C4-2B (cell line): ENCODE results near the gene C18orf32.

Experiments
- H3K27ac ChIP-seq: fragments of 450-650 bp; 2 replicates; pipeline ENCODE4 v1.5.1; 2017
- ZFX ChIP-seq: fragments of 450-650 bp; IDR thresholded peaks from 2 replicates; pipeline ENCODE4 v1.6.1; 2017
- TF ChIP-seq, protein P1 (sequence below): fragments of 450-650 bp; conservative IDR thresholded peaks from 2 replicates; pipeline ENCODE4 v1.5.1; 2017; ENCODE audit warnings: mild to moderate bottlenecking

C18orf32 gene

DNA sequence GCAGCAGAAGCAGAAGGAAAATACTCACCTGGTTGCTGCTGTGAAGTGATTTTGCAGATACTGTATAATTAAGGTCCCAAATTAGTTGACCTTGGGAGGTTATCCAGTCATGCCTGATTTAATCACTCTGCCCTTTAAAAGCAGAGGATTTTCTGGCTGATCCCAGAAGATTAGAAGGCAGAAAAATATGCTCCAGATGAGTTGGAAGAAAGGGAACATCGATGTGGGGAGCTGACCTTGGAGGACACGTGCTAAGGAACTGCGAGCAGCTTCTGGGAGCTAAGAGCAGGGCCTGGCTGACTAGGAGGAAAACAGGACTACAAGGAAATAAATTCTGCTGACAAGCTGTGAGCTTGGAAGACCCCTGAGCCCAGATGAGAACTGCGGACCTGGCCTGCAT, 13.3 kb downstream of the C18orf32 start:
- no peak overlapping the region for H3K27ac ChIP-seq
- TF ChIP-seq, protein P1, sequence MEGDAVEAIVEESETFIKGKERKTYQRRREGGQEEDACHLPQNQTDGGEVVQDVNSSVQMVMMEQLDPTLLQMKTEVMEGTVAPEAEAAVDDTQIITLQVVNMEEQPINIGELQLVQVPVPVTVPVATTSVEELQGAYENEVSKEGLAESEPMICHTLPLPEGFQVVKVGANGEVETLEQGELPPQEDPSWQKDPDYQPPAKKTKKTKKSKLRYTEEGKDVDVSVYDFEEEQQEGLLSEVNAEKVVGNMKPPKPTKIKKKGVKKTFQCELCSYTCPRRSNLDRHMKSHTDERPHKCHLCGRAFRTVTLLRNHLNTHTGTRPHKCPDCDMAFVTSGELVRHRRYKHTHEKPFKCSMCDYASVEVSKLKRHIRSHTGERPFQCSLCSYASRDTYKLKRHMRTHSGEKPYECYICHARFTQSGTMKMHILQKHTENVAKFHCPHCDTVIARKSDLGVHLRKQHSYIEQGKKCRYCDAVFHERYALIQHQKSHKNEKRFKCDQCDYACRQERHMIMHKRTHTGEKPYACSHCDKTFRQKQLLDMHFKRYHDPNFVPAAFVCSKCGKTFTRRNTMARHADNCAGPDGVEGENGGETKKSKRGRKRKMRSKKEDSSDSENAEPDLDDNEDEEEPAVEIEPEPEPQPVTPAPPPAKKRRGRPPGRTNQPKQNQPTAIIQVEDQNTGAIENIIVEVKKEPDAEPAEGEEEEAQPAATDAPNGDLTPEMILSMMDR = no peak
- no peak for TF ChIP-seq ZFX

DNA sequence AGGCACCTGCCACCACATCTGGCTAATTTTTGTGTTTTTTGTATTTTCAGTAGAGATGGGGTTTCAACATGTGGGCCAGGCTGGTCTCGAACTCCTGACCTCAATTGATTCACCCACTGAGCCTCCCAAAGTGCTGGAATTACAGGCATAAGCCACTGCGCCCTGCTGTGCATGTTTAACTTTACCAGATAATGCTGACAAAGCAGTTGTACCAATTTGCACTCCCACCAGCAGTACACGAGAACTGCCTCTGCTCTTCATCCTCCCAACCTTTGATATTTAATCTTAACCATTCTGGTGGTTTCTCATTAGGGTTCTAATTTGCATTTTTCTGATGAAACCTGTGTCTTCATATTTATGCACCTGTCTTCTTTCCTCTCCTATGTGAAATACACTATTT, 14.6 kb downstream of the C18orf32 start:
- no peak for TF ChIP-seq ZFX
- TF ChIP-seq, protein P1 = no peak
- no peak overlapping the region for H3K27ac ChIP-seq

DNA sequence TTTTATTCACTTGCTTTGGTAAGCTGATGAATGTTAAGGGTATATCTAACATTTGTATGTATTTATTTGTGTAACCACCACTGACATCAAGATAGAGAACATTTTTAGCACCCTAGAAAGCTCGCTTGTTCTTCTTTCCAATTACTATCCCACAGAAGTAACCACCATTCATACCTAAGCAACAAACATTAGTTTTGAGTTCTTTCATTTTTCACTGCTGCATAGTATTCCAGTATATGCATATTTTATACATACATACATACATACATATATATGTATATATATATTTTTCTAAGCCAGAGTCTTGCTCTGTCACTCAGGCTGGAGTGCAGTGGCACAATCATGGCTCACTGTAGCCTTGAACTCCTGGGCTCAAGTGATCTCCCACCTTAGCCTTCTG, 15.5 kb downstream of the C18orf32 start:
- no peak overlapping the region for H3K27ac ChIP-seq
- TF ChIP-seq ZFX = no peak
- TF ChIP-seq, protein P1 = no peak

DNA sequence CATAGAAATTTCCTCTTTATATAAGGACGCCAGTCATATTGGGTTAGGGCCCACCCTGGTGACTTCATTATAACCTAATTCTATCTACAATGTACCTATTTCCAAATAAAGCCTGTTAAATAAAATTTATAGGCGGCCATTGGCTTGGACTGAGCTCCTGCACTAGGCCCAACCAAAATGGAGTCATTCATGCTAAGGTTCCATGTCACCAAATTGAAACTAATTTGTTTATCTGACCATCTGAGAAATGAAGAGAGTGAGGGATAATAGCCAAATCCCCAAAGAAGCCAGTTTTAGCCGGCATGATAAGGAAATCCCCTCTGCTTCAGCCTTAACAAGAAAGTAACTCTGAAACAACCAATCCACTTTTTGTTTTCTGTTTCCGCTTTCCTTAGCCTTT, 19.4 kb downstream of the C18orf32 start:
- no peak overlapping the region for H3K27ac ChIP-seq
- TF ChIP-seq, protein P1 = no peak
- TF ChIP-seq ZFX = no peak

DNA sequence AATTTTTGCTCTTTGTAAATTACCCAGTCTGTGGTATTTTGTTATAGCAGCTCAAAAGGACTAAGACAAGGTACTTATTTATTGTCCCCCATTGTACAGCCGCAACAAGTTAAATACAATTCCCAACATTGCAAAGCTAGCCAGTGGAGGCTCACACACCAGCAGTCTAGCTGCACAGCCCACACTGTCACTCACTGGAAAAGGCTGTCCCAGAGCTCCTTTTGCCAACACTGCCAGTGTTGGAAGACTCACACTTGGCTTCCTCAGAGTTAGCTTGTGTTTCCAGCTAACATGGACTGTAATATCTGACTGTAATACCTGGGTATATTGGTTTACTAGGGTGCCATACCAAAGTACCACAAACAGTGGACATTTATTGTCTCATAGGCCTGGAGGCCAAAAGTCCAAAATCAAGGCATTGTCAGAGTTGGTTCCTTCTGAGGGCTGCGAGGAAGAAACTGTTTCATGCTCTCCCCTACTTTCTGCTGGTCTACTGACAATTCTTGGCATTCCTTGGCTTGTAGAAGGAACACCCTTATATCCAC, 19.9 kb downstream of the C18orf32 start:
- H3K27ac ChIP-seq = no peak overlapping the region
- TF ChIP-seq ZFX = no peak
- TF ChIP-seq, protein P1 = no peak

DNA sequence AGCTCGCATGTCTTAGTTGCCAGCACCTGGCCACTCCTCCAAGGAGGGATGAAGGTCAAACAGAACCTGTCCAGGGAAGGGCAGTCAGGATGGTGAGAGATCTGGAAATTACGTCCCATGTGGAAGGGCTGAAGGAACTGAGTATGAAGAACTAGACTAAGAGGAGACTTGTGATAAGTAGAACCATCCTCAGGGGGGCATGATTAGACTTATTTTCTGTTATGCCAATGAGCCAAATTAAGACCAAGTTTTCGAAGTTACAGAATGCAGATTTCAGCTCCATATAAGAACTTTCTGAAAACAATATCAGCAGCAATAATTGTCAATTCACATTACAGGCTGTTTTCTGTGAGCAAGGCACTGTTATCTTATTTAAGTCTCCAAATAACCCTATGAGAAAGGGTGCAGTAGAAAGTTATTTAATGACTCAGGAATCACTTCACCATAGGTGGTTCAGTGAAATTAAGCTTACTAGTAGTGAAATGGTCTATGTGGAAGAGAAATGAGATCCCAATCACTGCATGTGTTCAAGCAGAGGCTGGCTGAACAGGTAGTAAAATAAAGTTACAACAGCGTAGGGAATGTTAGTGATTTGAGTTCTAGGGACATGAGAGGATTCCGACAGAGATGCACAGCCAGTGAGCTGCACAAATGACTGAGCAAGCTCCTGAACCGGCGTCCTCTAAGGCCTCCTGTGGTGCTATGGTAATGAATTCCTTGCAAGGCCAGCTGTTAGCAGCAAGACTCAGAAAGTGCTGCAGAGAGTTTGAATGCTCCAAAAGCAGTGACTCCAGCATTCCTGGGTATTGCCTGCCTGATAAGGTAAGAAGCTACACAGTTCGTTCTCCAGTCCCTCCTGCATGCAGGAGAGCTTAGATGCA, 22.1 kb downstream of the C18orf32 start:
- H3K27ac ChIP-seq = no peak overlapping the region
- TF ChIP-seq, protein P1 = no peak

DNA sequence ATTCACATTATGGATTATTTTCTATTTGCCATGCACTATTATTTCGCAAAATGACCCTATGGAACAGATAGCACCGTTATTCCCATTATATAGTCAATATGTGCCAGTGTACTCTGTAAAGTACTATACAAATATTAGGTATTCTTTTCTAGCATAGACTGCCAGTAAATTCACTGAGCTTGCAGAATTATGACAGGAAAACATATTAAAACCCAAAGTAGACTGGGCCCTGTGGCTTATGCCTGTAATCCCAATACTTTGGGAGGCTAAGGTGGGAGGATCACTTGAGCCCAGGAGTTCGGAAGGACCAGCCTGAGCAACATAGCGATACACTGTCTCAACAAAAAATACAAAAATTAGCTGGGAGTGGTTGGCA, 25.4 kb downstream of the C18orf32 start:
- no peak overlapping the region for H3K27ac ChIP-seq
- TF ChIP-seq ZFX = no peak
- TF ChIP-seq, protein P1 = no peak
